K562 (cell line): ENCODE data around the gene PIK3CD. TPM values are rescaled to one million over a fixed set of nuclear protein-coding genes. Genes with fewer than 3 reads are reported as not detected.

Source experiments
- BRD4 ChIP-seq: fragments of 200-600 bp; sonication (generic); IDR thresholded peaks from 2 replicates; pipeline ENCODE4 v1.6.1; 2017; ENCODE audit warnings: inconsistent platforms
- BRF1 ChIP-seq: IDR thresholded peaks from 3 replicates; pipeline ENCODE4 v1.6.1; 2011; ENCODE audit warnings: borderline replicate concordance, mild to moderate bottlenecking; ENCODE audit not compliant: insufficient read length; ENCODE audit errors: extremely low read depth
- CREB3 ChIP-seq: fragments of 450-650 bp; conservative IDR thresholded peaks from 2 replicates; pipeline ENCODE4 v1.6.1; 2016; ENCODE audit warnings: missing genetic modification characterization, low read depth, mild to moderate bottlenecking, missing compliant biosample characterization, moderate library complexity
- HIVEP1 ChIP-seq: fragments of 250-450 bp; sonication (Bioruptor Pico); IDR thresholded peaks from 2 replicates; pipeline ENCODE4 v1.4.0; 2020; ENCODE audit warnings: mild to moderate bottlenecking
- HSF4 ChIP-seq: fragments of 250-450 bp; sonication (Bioruptor Pico); IDR thresholded peaks from 2 replicates; pipeline ENCODE4 v2.1.2; 2022; ENCODE audit warnings: mild to moderate bottlenecking, moderate library complexity, borderline replicate concordance
- LCOR ChIP-seq: sonication (generic); formaldehyde crosslinking; IDR thresholded peaks from 2 replicates; pipeline ENCODE4 v1.8.0; 2022; ENCODE audit warnings: mild to moderate bottlenecking, missing genetic modification reagents
- MCM5 ChIP-seq: fragments of 450-650 bp; IDR thresholded peaks from 2 replicates; pipeline ENCODE4 v1.6.1; 2016; ENCODE audit warnings: low read depth
- MTA1 ChIP-seq: fragments of 450-650 bp; IDR thresholded peaks from 2 replicates; pipeline ENCODE4 v1.6.1; 2017; ENCODE audit warnings: borderline replicate concordance
- NR4A1 ChIP-seq, 2 experiments: fragments of 250-450 bp in 1 of 2; fragments of 450-650 bp in 1 of 2; sonication (Bioruptor Pico) in 1 of 2; IDR thresholded peaks; 2 replicates each; pipeline versions ENCODE4 v1.4.0 to v1.6.1; 2016 to 2020; ENCODE audit warnings: mild to moderate bottlenecking in 2 of 2, missing compliant biosample characterization in 1 of 2, missing genetic modification characterization in 1 of 2, moderate library complexity in 1 of 2
- NRF1 ChIP-seq, 2 experiments: fragments of 450-650 bp; IDR thresholded peaks in 1 of 2; conservative IDR thresholded peaks in 1 of 2; 2 replicates each; pipeline ENCODE4 v1.6.1; 2014; ENCODE audit warnings: mild to moderate bottlenecking in 2 of 2
- NUFIP1 ChIP-seq: fragments of 450-650 bp; IDR thresholded peaks from 2 replicates; pipeline ENCODE4 v1.6.1; 2018; ENCODE audit not compliant: partially characterized antibody
- PHF21A ChIP-seq: fragments of 450-650 bp; IDR thresholded peaks from 2 replicates; pipeline ENCODE4 v1.6.1; 2017; ENCODE audit warnings: low read depth, borderline replicate concordance
- SNRNP70 ChIP-seq: fragments of 200-400 bp; formaldehyde crosslinking; optimal IDR thresholded peaks from 2 replicates; pipeline ENCODE3; 2017; ENCODE audit warnings: low read depth, low read length
- ZFP30 ChIP-seq: fragments of 250-450 bp; sonication (Bioruptor Pico); IDR thresholded peaks from 2 replicates; pipeline ENCODE4 v1.8.0; 2022; ENCODE audit warnings: moderate library complexity, mild to moderate bottlenecking, inconsistent platforms, borderline replicate concordance
- ZNF121 ChIP-seq: sonication (generic); formaldehyde crosslinking; conservative IDR thresholded peaks from 2 replicates; pipeline ENCODE4 v1.8.0; 2022; ENCODE audit warnings: missing genetic modification reagents
- ZNF444 ChIP-seq: fragments of 250-450 bp; sonication (Bioruptor Pico); IDR thresholded peaks from 2 replicates; pipeline ENCODE4 v1.4.0; 2020; ENCODE audit warnings: mild to moderate bottlenecking, moderate library complexity
- polyA plus RNA-seq, 8 experiments: library from polyadenylated mRNA; depleted of rRNA in 4 of 8; stranded (reverse) in 5 of 8; unstranded in 3 of 8; fragments of >200 nt; fragmentation: Nextera tagmentation in 2 of 8; fragmentation: Illumina TruSeq in 1 of 8; extraction: Ambion mirVana in 2 of 8; extraction: Trizol in 1 of 8; gene quantifications; 2 replicates each; pipeline versions ENCODE4 v1.2.1 to v1.2.3, GENCODE V29; 2011 to 2014; ENCODE audit warnings: inconsistent platforms in 1 of 8, missing spikeins in 1 of 8
- total RNA-seq, 7 experiments: library from RNA; depleted of rRNA in 6 of 7; stranded (reverse); fragments of >200 nt in 6 of 7; fragmentation: Illumina TruSeq in 2 of 7; extraction: Trizol in 2 of 7; gene quantifications; 2 replicates each; pipeline versions ENCODE4 v1.2.1 to v1.2.3, GENCODE V29; 2011 to 2021; ENCODE audit warnings: low replicate concordance in 1 of 7
- TF ChIP-seq, protein P1 (sequence below): fragments of 450-650 bp; formaldehyde crosslinking; IDR thresholded peaks from 2 replicates; pipeline ENCODE4 v1.4.0; 2020; ENCODE audit warnings: mild to moderate bottlenecking, moderate library complexity
- TF ChIP-seq, protein P2 (sequence below): fragments of 450-650 bp; formaldehyde crosslinking; IDR thresholded peaks from 2 replicates; pipeline ENCODE4 v1.4.0; 2020; ENCODE audit warnings: mild to moderate bottlenecking
- TF ChIP-seq, protein P3 (sequence below), 2 experiments: IDR thresholded peaks; 2 replicates each; pipeline ENCODE4 v1.6.1; 2011; ENCODE audit warnings: borderline replicate concordance in 1 of 2, control low read depth in 1 of 2, low read depth in 1 of 2, low read length in 1 of 2, mild to moderate bottlenecking in 1 of 2, mixed read lengths in 1 of 2, moderate library complexity in 1 of 2; ENCODE audit not compliant: insufficient read depth in 1 of 2, insufficient read length in 1 of 2, poor library complexity in 1 of 2, severe bottlenecking in 1 of 2; ENCODE audit errors: extremely low read depth in 1 of 2
- TF ChIP-seq, protein P4 (sequence below): sonication (generic); formaldehyde crosslinking; IDR thresholded peaks from 2 replicates; pipeline ENCODE4 v1.5.0; 2020; ENCODE audit warnings: missing genetic modification reagents

Gene PIK3CD
- total and polyA plus RNA-seq, 9 of the 15 experiments (the other 6 are each of a cell fraction or from before 2014, with no cell fraction given) = 1.8 to 20.8 (median 7.2) TPM

GRCh38 chr1:9724706-9725476, 73.4 kb downstream of the PIK3CD start (continued):
- TF ChIP-seq, protein P1, sequence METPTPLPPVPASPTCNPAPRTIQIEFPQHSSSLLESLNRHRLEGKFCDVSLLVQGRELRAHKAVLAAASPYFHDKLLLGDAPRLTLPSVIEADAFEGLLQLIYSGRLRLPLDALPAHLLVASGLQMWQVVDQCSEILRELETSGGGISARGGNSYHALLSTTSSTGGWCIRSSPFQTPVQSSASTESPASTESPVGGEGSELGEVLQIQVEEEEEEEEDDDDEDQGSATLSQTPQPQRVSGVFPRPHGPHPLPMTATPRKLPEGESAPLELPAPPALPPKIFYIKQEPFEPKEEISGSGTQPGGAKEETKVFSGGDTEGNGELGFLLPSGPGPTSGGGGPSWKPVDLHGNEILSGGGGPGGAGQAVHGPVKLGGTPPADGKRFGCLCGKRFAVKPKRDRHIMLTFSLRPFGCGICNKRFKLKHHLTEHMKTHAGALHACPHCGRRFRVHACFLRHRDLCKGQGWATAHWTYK = no peak
- TF ChIP-seq, protein P2, sequence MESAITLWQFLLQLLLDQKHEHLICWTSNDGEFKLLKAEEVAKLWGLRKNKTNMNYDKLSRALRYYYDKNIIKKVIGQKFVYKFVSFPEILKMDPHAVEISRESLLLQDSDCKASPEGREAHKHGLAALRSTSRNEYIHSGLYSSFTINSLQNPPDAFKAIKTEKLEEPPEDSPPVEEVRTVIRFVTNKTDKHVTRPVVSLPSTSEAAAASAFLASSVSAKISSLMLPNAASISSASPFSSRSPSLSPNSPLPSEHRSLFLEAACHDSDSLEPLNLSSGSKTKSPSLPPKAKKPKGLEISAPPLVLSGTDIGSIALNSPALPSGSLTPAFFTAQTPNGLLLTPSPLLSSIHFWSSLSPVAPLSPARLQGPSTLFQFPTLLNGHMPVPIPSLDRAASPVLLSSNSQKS (CRISPR knock-in tag) = no peak
- TF ChIP-seq ZFP30 (CRISPR knock-in tag) (no peak), MCM5 (no peak), MTA1 (0 out of 2 replicates have a peak, but pooled peaks have one; percentile 27), NRF1 (conservative IDR thresholded peaks at IDR 0.05 in 1 of 2, IDR thresholded peaks at IDR 0.05 in 1 of 2) (0 out of 4 replicates have a peak, but pooled peaks have one; percentile 3 to 21), BRF1 (no peak), BRD4 (no peak), NR4A1 (CRISPR knock-in tag; IDR thresholded peaks at IDR 0.05) (no peak), NR4A1 (tag; IDR thresholded peaks at IDR 0.05) (no peak), NUFIP1 (no peak), CREB3 (tag) (no peak), LCOR (no peak), HIVEP1 (CRISPR knock-in tag) (no peak), ZNF444 (no peak), PHF21A (0 out of 2 replicates have a peak, but pooled peaks have one; percentile 21), HSF4 (no peak), ZNF121 (CRISPR knock-in tag) (no peak), SNRNP70 (no peak)
- TF ChIP-seq, protein P3, sequence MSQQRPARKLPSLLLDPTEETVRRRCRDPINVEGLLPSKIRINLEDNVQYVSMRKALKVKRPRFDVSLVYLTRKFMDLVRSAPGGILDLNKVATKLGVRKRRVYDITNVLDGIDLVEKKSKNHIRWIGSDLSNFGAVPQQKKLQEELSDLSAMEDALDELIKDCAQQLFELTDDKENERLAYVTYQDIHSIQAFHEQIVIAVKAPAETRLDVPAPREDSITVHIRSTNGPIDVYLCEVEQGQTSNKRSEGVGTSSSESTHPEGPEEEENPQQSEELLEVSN (IDR thresholded peaks at IDR 0.05; ENCODE audit: borderline replicate concordance in 1 of 2, extremely low read depth in 1 of 2, insufficient read depth in 1 of 2, insufficient read length in 1 of 2, low read depth in 1 of 2, low read length in 1 of 2, poor library complexity in 1 of 2, severe bottlenecking in 1 of 2) = no peak
- TF ChIP-seq, protein P4, sequence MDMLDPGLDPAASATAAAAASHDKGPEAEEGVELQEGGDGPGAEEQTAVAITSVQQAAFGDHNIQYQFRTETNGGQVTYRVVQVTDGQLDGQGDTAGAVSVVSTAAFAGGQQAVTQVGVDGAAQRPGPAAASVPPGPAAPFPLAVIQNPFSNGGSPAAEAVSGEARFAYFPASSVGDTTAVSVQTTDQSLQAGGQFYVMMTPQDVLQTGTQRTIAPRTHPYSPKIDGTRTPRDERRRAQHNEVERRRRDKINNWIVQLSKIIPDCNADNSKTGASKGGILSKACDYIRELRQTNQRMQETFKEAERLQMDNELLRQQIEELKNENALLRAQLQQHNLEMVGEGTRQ = no peak
